K562 (cell line): ENCODE data around the gene ZFPM1. TPM values are rescaled to one million over a fixed set of nuclear protein-coding genes. Genes with fewer than 3 reads are reported as not detected.

Experiments
- ARID4B ChIP-seq: sonication (generic); formaldehyde crosslinking; IDR thresholded peaks from 2 replicates; pipeline ENCODE4 v1.8.0; 2022; ENCODE audit warnings: mild to moderate bottlenecking, missing genetic modification reagents
- CBFA2T2 ChIP-seq: fragments of 450-650 bp; conservative IDR thresholded peaks from 2 replicates; pipeline ENCODE4 v1.6.1; 2017; ENCODE audit warnings: mild to moderate bottlenecking
- CBFA2T3 ChIP-seq: fragments of 450-650 bp; IDR thresholded peaks from 2 replicates; pipeline ENCODE4 v1.6.1; 2017
- ELF4 ChIP-seq: fragments of 450-650 bp; formaldehyde crosslinking; IDR thresholded peaks from 2 replicates; pipeline ENCODE4 v1.4.0; 2022; ENCODE audit warnings: missing genetic modification characterization
- IRF1 ChIP-seq: sonication (generic); formaldehyde crosslinking; IDR thresholded peaks from 2 replicates; pipeline ENCODE4 v1.8.0; 2022; ENCODE audit warnings: missing genetic modification reagents, mild to moderate bottlenecking, borderline replicate concordance
- KLF6 ChIP-seq: fragments of 250-450 bp; sonication (Bioruptor Pico); IDR thresholded peaks from 2 replicates; pipeline ENCODE4 v1.4.0; 2020; ENCODE audit warnings: mild to moderate bottlenecking, moderate library complexity, borderline replicate concordance
- NR2C1 ChIP-seq, 2 experiments: fragments of 450-650 bp; IDR thresholded peaks; 2 replicates each; pipeline ENCODE4 v1.6.1; 2017; ENCODE audit warnings: mild to moderate bottlenecking in 2 of 2, antibody characterized with exemption in 1 of 2, inconsistent platforms in 1 of 2, missing compliant biosample characterization in 1 of 2, missing genetic modification characterization in 1 of 2
- PHTF2 ChIP-seq: fragments of 250-450 bp; sonication (Bioruptor Pico); IDR thresholded peaks from 2 replicates; pipeline ENCODE4 v1.5.0; 2021; ENCODE audit warnings: mild to moderate bottlenecking
- PML ChIP-seq: IDR thresholded peaks from 2 replicates; pipeline ENCODE4 v1.6.1; 2012; ENCODE audit warnings: low read length, inconsistent platforms
- PYGO2 ChIP-seq: fragments of 450-650 bp; IDR thresholded peaks from 2 replicates; pipeline ENCODE4 v1.6.1; 2016; ENCODE audit warnings: mild to moderate bottlenecking, missing genetic modification characterization, moderate library complexity, missing compliant biosample characterization
- SMARCB1 ChIP-seq: IDR thresholded peaks from 2 replicates; pipeline ENCODE4 v1.6.1; 2011; ENCODE audit warnings: improper control_type of control experiment, low read depth; ENCODE audit not compliant: insufficient read length
- TAF1 ChIP-seq: IDR thresholded peaks from 2 replicates; pipeline ENCODE4 v1.6.1; 2011; ENCODE audit warnings: mild to moderate bottlenecking, low read length, moderate library complexity; ENCODE audit not compliant: insufficient read depth, control insufficient read depth, severe bottlenecking; ENCODE audit errors: extremely low read depth
- ZBTB34 ChIP-seq: fragments of 250-450 bp; sonication (Bioruptor Pico); IDR thresholded peaks from 2 replicates; pipeline ENCODE4 v1.8.0; 2021; ENCODE audit warnings: mild to moderate bottlenecking, moderate library complexity
- ZC3H8 ChIP-seq: fragments of 450-650 bp; IDR thresholded peaks from 2 replicates; pipeline ENCODE4 v1.6.1; 2017
- ZMIZ1 ChIP-seq, 2 experiments: fragments of 150-350 bp in 1 of 2; IDR thresholded peaks; 2 replicates each; pipeline ENCODE4 v1.6.1; 2012 to 2016; ENCODE audit warnings: low read depth in 2 of 2, low read length in 2 of 2, mild to moderate bottlenecking in 1 of 2, moderate library complexity in 1 of 2
- ZNF436 ChIP-seq: fragments of 250-450, 450-650 bp; sonication (Bioruptor Pico); formaldehyde crosslinking; IDR thresholded peaks from 2 replicates; pipeline ENCODE4 v1.7.0; 2020; ENCODE audit warnings: mild to moderate bottlenecking
- polyA plus RNA-seq, 8 experiments: library from polyadenylated mRNA; depleted of rRNA in 4 of 8; stranded (reverse) in 5 of 8; unstranded in 3 of 8; fragments of >200 nt; fragmentation: Nextera tagmentation in 2 of 8; fragmentation: Illumina TruSeq in 1 of 8; extraction: Ambion mirVana in 2 of 8; extraction: Trizol in 1 of 8; gene quantifications; 2 replicates each; pipeline versions ENCODE4 v1.2.1 to v1.2.3, GENCODE V29; 2011 to 2014; ENCODE audit warnings: inconsistent platforms in 1 of 8, missing spikeins in 1 of 8
- total RNA-seq, 7 experiments: library from RNA; depleted of rRNA in 6 of 7; stranded (reverse); fragments of >200 nt in 6 of 7; fragmentation: Illumina TruSeq in 2 of 7; extraction: Trizol in 2 of 7; gene quantifications; 2 replicates each; pipeline versions ENCODE4 v1.2.1 to v1.2.3, GENCODE V29; 2011 to 2021; ENCODE audit warnings: low replicate concordance in 1 of 7

The ZFPM1 gene
- total and polyA plus RNA-seq, 9 of the 15 experiments (the other 6 are each of a cell fraction or from before 2014, with no cell fraction given) = 0.03 to 35.9 (median 1.4) TPM

GRCh38 chr16:88473666-88474534, 20.8 kb downstream of the ZFPM1 start (continued):
- TF ChIP-seq ARID4B = no peak
- TF ChIP-seq IRF1 (CRISPR knock-in tag) = no peak
- 0 out of 2 replicates have a peak, but pooled peaks have one; percentile 25 for TF ChIP-seq PML
- TF ChIP-seq KLF6 = no peak
- TF ChIP-seq SMARCB1 = no peak
- TF ChIP-seq PYGO2 (tag) = no peak
- TF ChIP-seq ZBTB34 = no peak
- no peak for TF ChIP-seq ELF4 (CRISPR knock-in tag)
- peak; percentile 78 for TF ChIP-seq ZNF436
- peak; percentile 36; the same call in 1 of the 2 replicates for TF ChIP-seq CBFA2T2
- TF ChIP-seq ZC3H8 = no peak
- no peak for TF ChIP-seq TAF1
- no peak; a peak in 1 of 4 replicates for TF ChIP-seq ZMIZ1 (IDR thresholded peaks at IDR 0.05; ENCODE audit: low read depth in 2 of 2, low read length in 2 of 2)
- TF ChIP-seq NR2C1 (IDR thresholded peaks at IDR 0.05) = no peak
- peak; percentile 53 for TF ChIP-seq NR2C1 (tag; IDR thresholded peaks at IDR 0.05)
- TF ChIP-seq CBFA2T3 = peak; percentile 68
- TF ChIP-seq PHTF2 (CRISPR knock-in tag) = no peak
